CD4-positive, CD25-positive, alpha-beta regulatory T cell (primary cell): ENCODE results near the gene ARHGAP27. TPM values are rescaled to one million over a fixed set of nuclear protein-coding genes. Genes with fewer than 3 reads are reported as not detected.

ENCODE experiments used
- ATAC-seq, 2 donors: fragments of 150-1000 bp; cut with Tn5 transposase; one replicate each; pipeline ENCODE4 v1.10.0; 2021; ENCODE audit warnings: low read depth in 2 of 2, moderate number of reproducible peaks in 2 of 2, moderate library complexity in 1 of 2
- DNase-seq, 3 donors: peaks; one replicate each; pipeline versions ENCODE4 v3.0.0 to v3.0.0-alpha.2; 2012 to 2022; ENCODE audit warnings: mixed read lengths in 1 of 3
- H3K27ac ChIP-seq: one replicate; pipeline ENCODE4 v1.7.0; 2013; ENCODE audit warnings: mild to moderate bottlenecking, low read length; ENCODE audit not compliant: insufficient read depth, poor library complexity, severe bottlenecking
- H3K27me3 ChIP-seq: one replicate; pipeline ENCODE4 v1.7.0; 2013; ENCODE audit warnings: low read length; ENCODE audit not compliant: control insufficient read depth, insufficient read depth
- H3K36me3 ChIP-seq: one replicate; pipeline ENCODE4 v1.7.0; 2013; ENCODE audit warnings: mild to moderate bottlenecking, low read length, moderate library complexity; ENCODE audit not compliant: control insufficient read depth, insufficient read depth
- H3K4me1 ChIP-seq: 2 replicates; pipeline ENCODE4 v1.7.0; 2013; ENCODE audit warnings: mild to moderate bottlenecking, low read length; ENCODE audit not compliant: insufficient read depth, control insufficient read depth, poor library complexity, severe bottlenecking
- H3K4me3 ChIP-seq: one replicate; pipeline ENCODE4 v1.7.0; 2013; ENCODE audit warnings: low read depth, mild to moderate bottlenecking, low read length, moderate library complexity
- H3K9me3 ChIP-seq, 2 experiments: 1 replicate in 1 of 2; 2 replicates in 1 of 2; pipeline ENCODE4 v1.7.0; 2013; ENCODE audit warnings: low read length in 2 of 2, mild to moderate bottlenecking in 1 of 2, moderate library complexity in 1 of 2; ENCODE audit not compliant: control insufficient read depth in 2 of 2
- H3K27ac Mint-ChIP-seq, 3 donors: one replicate each; pipeline ENCODE4 v1.8.0; 2020 to 2022; ENCODE audit warnings: mild to moderate bottlenecking in 3 of 3, mixed read lengths in 3 of 3, moderate library complexity in 2 of 3
- H3K27me3 Mint-ChIP-seq: one replicate; pipeline ENCODE4 v1.8.0; 2022; ENCODE audit warnings: mild to moderate bottlenecking, mixed read lengths
- H3K36me3 Mint-ChIP-seq: one replicate; pipeline ENCODE4 v1.8.0; 2020; ENCODE audit warnings: mixed read lengths
- H3K4me1 Mint-ChIP-seq, 4 donors: one replicate each; pipeline ENCODE4 v1.8.0; 2020 to 2022; ENCODE audit warnings: mixed read lengths in 4 of 4, mild to moderate bottlenecking in 1 of 4
- H3K4me3 Mint-ChIP-seq, 4 donors: one replicate each; pipeline ENCODE4 v1.8.0; 2020 to 2022; ENCODE audit warnings: mild to moderate bottlenecking in 4 of 4, mixed read lengths in 4 of 4, moderate library complexity in 3 of 4
- H3K9me3 Mint-ChIP-seq, 7 donors: one replicate each; pipeline ENCODE4 v1.8.0; 2020 to 2022; ENCODE audit warnings: mixed read lengths in 7 of 7, mild to moderate bottlenecking in 3 of 7, moderate library complexity in 2 of 7
- polyA plus RNA-seq, 4 donors: library from polyadenylated mRNA; unstranded; fragments of 300-500 nt; fragmentation: Illumina TruSeq; gene quantifications; one replicate each; pipeline ENCODE4 v1.2.3, GENCODE V29; 2021
- total RNA-seq: library from RNA; stranded (reverse); gene quantifications from one replicate; pipeline ENCODE4 v1.2.3, GENCODE V29; 2022

The ARHGAP27 gene
- total and polyA plus RNA-seq, 5 donors from 2014 or later = 23.9 to 78.5 (median 26.0) TPM

DNA sequence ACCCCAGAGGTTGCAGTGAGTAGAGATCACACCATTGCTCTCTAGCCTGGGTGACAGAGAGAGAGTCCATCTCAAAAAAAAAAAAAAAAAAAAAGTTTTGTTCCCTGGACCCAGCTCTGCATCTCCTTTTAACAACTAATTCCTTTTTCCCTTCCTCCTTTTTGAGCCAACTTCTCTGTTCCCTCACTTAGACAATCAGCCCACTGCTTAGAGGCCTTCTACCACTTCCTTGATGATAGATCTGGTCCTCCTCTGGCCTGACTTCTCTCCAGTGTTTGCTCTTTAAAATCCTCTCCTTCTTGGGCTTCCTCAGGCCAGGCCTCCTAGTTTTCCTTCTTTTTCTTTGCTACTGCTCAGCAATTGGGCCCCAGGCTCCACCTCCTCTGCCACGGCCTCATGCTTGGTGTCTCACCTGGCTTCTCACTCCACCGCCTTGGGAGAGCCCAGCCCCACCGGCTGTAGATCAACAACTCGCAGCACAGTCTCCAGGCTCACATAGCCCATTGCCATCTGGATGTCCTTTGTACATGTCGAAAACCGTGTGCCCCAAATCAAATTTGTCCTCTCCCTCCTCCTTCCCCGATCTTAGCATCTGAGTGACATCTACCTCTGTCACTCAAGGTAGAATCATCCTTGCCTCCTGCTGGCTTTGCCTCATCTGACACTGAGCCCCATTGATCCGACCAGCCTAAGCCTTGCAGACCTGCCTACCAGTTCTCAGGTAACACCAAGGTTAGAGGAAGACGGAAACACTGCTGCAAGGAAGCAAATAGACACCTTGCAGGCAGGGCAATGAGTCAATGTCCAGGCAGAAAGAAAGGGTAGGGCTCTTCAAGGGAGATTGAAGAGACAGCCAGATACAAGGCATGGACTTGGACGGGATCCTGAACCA, 17.4 kb downstream of the ARHGAP27 start:
- no peak overlapping the region for H3K4me3 ChIP-seq
- no peaks in the 10 kb centered on the region for H3K27me3 ChIP-seq
- H3K9me3 Mint-ChIP-seq = no peaks in the 10 kb centered on the region
- ATAC-seq = no peak
- H3K27ac ChIP-seq = no peak overlapping the region
- H3K36me3 ChIP-seq = no peaks in the 10 kb centered on the region
- H3K9me3 ChIP-seq = no peaks in the 10 kb centered on the region
- peaks cover 5 to 25% (median 11%) of the 10 kb centered on the region in 4 donors for H3K4me1 Mint-ChIP-seq
- H3K4me3 Mint-ChIP-seq = peak overlapping the region in 2 of 4 donors; percentile 47 to 81
- no peak for DNase-seq
- H3K4me1 ChIP-seq = peaks cover 12% of the 10 kb centered on the region
- peaks cover 6% of the 10 kb centered on the region for H3K36me3 Mint-ChIP-seq
- peak overlapping the region in 1 of 3 donors; percentile 68 for H3K27ac Mint-ChIP-seq
- H3K27me3 Mint-ChIP-seq = peaks cover 3% of the 10 kb centered on the region

DNA sequence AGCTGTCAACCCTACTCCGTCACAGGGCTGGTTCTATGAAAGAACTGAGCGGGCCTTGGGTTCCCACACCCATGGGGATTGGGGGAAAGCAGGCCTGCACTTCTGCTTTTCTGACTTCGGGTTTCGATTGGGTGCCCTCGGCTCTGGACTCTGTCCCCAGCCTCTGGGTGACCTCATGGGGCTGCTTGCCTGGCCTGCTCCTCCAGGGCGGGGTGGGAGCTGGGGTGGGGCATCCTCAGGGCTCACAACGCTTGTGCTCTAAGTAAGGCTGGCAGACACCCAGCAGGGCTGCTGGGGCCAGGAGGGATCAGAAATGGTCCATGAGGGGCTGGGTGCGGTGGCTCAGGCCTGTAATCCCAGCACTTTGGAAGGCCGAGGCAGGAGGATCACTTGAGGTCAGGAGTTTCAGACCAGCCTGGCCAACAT, 19.2 kb downstream of the ARHGAP27 start:
- no peak overlapping the region for H3K4me3 ChIP-seq
- DNase-seq (no peak), ATAC-seq (no peak)
- H3K27ac Mint-ChIP-seq = peak overlapping the region in 1 of 3 donors; percentile 15
- no peaks in the 10 kb centered on the region for H3K36me3 ChIP-seq
- H3K4me1 Mint-ChIP-seq = peaks cover 5 to 38% (median 24%) of the 10 kb centered on the region in 4 donors
- H3K27me3 Mint-ChIP-seq = no peaks in the 10 kb centered on the region
- H3K36me3 Mint-ChIP-seq = peaks cover 7% of the 10 kb centered on the region
- no peaks in the 10 kb centered on the region for H3K27me3 ChIP-seq
- H3K4me3 Mint-ChIP-seq = peak overlapping the region in 1 of 4 donors; percentile 32
- peaks cover 27% of the 10 kb centered on the region for H3K4me1 ChIP-seq
- no peak overlapping the region for H3K27ac ChIP-seq
- no peaks in the 10 kb centered on the region for H3K9me3 ChIP-seq
- no peaks in the 10 kb centered on the region for H3K9me3 Mint-ChIP-seq

DNA sequence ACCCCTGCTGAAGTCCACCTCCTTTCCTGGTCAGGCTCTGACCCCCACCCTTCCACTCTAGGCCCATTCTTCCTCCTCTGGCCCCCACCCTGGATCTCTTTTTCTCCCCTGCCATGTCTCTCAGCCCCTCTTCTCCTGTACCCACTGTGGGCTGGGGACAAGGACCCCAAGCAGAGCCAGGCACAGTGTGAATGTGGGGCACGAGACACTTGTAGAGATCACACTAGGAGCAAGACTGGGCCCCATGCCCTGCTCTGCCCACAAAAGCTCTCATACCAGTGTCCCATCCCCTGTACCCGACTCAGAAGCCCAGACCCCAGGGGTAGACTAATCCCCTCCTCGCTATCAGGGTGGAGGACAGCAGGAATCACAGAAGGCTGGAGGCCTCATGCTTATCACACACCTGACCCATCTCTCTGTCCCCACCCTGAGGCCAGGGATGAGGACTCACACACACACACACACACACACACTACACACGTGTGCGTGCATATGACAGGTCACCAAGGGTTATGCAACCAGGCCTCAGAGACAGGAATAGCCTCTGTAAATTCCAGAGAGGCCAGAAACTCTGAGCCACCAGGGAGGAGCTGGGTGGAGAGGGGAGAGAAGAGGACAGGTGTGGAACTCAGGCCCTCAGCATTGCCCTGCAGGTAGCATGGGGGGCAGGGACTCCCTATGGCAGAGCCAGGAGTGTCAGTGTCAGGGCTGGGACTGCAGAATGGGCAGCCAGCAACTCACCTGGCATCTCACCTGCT, 21.1 kb downstream of the ARHGAP27 start:
- peak overlapping the region; percentile 87 for H3K4me3 ChIP-seq
- ATAC-seq = no peak
- peaks cover 17% of the 10 kb centered on the region for H3K36me3 Mint-ChIP-seq
- H3K4me1 ChIP-seq = peaks cover 45% of the 10 kb centered on the region
- H3K36me3 ChIP-seq = peaks cover 3% of the 10 kb centered on the region
- no peaks in the 10 kb centered on the region for H3K27me3 ChIP-seq
- H3K4me1 Mint-ChIP-seq = peaks cover 5 to 55% (median 37%) of the 10 kb centered on the region in 4 donors
- peak overlapping the region; percentile 96 to 100 (median 99) for H3K4me3 Mint-ChIP-seq
- peak overlapping the region; percentile 79 for H3K27ac ChIP-seq
- H3K9me3 Mint-ChIP-seq = no peaks in the 10 kb centered on the region
- no peaks in the 10 kb centered on the region for H3K9me3 ChIP-seq
- H3K27me3 Mint-ChIP-seq = no peaks in the 10 kb centered on the region
- DNase-seq = no peak
- H3K27ac Mint-ChIP-seq = peak overlapping the region; percentile 99 to 100 (median 99)

DNA sequence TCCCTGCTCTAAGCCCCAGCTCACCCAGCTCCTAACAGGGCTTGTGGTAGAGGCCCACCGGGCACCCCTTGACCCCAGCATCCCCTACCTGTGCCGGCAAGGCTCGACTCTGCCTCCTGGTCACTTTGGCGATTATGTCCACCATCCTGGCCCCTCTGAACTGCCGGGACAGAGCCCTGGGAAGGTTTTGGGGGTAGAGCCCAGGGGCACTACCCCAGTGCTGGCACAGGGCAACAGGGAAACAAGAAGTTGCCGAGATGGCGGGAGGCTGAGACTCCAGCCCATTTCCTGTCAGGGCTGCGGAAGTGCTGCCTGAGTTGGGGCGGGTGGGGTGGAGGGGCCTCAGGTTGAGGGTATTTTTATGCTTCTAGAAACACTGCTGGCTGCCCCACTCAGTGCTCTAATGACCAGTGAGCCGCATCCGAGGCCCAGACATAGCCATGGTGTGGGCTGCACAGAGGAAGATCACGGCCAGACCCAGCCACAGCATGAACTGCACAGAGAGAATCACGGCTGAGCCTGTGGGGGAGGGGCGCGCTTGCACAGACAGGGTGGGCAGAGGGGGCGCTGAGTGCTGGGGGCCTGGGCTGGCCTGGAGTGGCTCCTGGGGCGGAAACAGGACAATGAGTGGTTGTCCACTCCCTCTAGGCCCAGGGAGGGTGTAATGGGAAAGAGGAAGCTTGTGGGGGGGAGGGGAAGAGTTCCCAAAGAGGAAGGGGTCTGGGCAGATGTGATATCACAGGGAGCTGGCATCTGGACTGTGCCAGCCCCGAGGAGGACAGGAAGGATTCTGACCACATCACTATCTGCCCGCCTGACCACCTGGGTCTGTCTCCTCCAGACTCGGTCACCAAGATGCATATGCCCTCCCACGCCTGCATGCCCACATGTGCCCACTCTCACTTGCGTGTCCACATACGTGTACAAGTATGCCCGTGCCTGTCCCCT, 22.3 kb downstream of the ARHGAP27 start:
- Histone ChIP-seq H3K4me1 (peaks cover 50% of the 10 kb centered on the region), H3K4me3 (peak overlapping the region; percentile 87)
- peak; percentile 77 to 85 for ATAC-seq

DNA sequence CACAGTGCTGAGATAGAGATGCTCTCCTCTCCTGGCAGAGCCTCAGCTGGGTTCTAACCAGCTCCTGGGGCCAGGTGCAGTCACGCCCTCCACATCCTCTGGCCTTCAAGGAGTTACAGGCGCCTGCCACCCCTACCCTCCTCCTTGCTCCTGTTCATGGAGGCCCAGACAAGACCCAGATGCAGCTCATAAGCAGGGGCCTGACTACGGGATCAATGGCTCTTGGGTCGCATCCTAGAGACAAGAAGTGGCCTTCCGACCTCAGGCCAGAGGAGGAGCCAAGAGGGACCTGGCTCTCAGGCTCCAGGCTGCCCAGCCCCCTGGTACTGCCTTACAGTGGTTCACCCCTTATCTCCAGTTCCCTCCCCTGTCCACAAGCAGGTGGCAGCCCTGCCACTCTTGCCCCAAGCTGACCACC, 23.0 kb downstream of the ARHGAP27 start:
- peak overlapping the region; percentile 87 for H3K4me3 ChIP-seq
- H3K9me3 ChIP-seq = no peaks in the 10 kb centered on the region
- peak; percentile 27 to 34 for ATAC-seq
- H3K36me3 ChIP-seq = peaks cover 17% of the 10 kb centered on the region
- no peaks in the 10 kb centered on the region for H3K27me3 ChIP-seq
- Mint-ChIP-seq H3K36me3 (peaks cover 15% of the 10 kb centered on the region), H3K27me3 (no peaks in the 10 kb centered on the region), H3K4me1 (peaks cover 0 to 58% (median 35%) of the 10 kb centered on the region in 4 donors), H3K27ac (peak overlapping the region; percentile 99 to 100 (median 99)), H3K9me3 (no peaks in the 10 kb centered on the region), H3K4me3 (peak overlapping the region; percentile 96 to 100 (median 99))
- DNase-seq = peak in 1 of 3 donors; percentile 51
- H3K27ac ChIP-seq = peak overlapping the region; percentile 79
- H3K4me1 ChIP-seq = peaks cover 50% of the 10 kb centered on the region

More for the DNA sequence above, 22.3 kb downstream of the ARHGAP27 start:
- Histone ChIP-seq H3K36me3 (peaks cover 12% of the 10 kb centered on the region), H3K27me3 (no peaks in the 10 kb centered on the region), H3K27ac (peak overlapping the region; percentile 79), H3K9me3 (no peaks in the 10 kb centered on the region)
- no peaks in the 10 kb centered on the region for H3K27me3 Mint-ChIP-seq
- peaks cover 18% of the 10 kb centered on the region for H3K36me3 Mint-ChIP-seq
- peaks cover 5 to 58% (median 37%) of the 10 kb centered on the region in 4 donors for H3K4me1 Mint-ChIP-seq
- no peaks in the 10 kb centered on the region for H3K9me3 Mint-ChIP-seq
- peak overlapping the region; percentile 96 to 100 (median 99) for H3K4me3 Mint-ChIP-seq
- H3K27ac Mint-ChIP-seq = peak overlapping the region; percentile 99 to 100 (median 99)
- peak; percentile 39 to 82 (median 61) for DNase-seq

DNA sequence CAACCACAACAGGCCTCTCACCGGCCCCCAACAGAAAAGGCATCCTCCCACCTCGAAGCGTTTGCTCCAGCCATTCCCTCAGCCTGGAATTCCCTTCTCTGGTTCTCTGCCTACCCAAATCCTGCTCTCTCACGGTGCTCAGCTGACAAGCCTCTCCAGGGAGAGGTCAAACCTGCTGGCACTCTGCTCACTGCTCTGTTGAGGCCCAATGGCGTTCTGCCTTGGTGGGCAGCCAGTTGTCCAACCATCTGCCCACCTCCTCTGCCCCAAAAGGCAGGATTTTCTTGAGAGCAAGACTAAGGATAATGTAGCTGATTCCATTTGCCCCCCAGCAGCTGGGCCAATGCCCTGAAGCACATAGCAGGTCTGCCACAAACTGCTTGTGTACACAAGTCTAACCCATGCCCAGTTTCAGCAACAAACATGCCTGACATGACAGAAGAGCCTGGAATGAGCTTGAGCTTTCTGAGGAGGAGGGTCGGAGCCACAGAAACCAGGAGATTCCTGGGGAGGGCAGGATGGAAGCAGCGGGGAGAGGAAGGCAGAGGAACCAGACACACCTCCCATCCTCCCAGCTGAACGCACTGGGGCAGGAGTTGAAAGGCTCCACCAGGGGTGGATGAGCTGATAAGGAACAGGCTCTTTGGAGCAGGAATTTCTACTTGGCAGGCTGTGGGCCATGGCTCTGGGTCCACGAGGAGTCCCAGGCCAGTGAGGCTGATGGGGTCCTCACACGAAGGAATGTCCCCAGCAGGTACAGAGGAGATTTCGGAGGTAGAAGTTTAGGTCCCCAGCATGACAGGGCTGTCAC, 23.9 kb downstream of the ARHGAP27 start:
- peak overlapping the region; percentile 99 to 100 (median 99) for H3K27ac Mint-ChIP-seq
- H3K4me1 Mint-ChIP-seq = peaks cover 0 to 61% (median 38%) of the 10 kb centered on the region in 4 donors
- DNase-seq (no peak), ATAC-seq (no peak)
- Histone ChIP-seq H3K4me3 (peak overlapping the region; percentile 87), H3K36me3 (peaks cover 26% of the 10 kb centered on the region), H3K27ac (peak overlapping the region; percentile 79), H3K4me1 (peaks cover 50% of the 10 kb centered on the region), H3K27me3 (no peaks in the 10 kb centered on the region), H3K9me3 (no peaks in the 10 kb centered on the region)
- peaks cover 17% of the 10 kb centered on the region for H3K36me3 Mint-ChIP-seq
- H3K9me3 Mint-ChIP-seq = no peaks in the 10 kb centered on the region
- H3K27me3 Mint-ChIP-seq = no peaks in the 10 kb centered on the region
- peak overlapping the region; percentile 96 to 100 (median 99) for H3K4me3 Mint-ChIP-seq
